ENCODE data around the gene VPS8. TPM values are rescaled to one million over a fixed set of nuclear protein-coding genes. Genes with fewer than 3 reads are reported as not detected.

Gene VPS8
- total and polyA plus RNA-seq, 9 of the 15 experiments (the other 6 are each of a cell fraction or from before 2014, with no cell fraction given): 7.2 to 41.0 (median 28.3) TPM

- ATAC-seq: no peak
- in situ Hi-C loops (cut with MboI): no loop called here
- FAIRE-seq: no peak
These were observed 254.3 kb downstream of the VPS8 start for GRCh38 chr3:185066251-185066650.

More at GRCh38 chr3:185066251-185066650, 254.3 kb downstream of the VPS8 start:
- Histone ChIP-seq H3K9me3 (replicated peaks; ENCODE audit: control insufficient read depth, insufficient read depth, low read depth, low read length) (no peaks in the 10 kb centered on the region), H3K79me2 (ENCODE audit: control insufficient read depth, insufficient read depth, low read length) (no peaks in the 10 kb centered on the region), H3K9ac (ENCODE audit: insufficient read depth in 1 of 2, low read depth in 2 of 2, low read length in 2 of 2) (no peak overlapping the region), H3K27me3 (ENCODE audit: control insufficient read depth in 2 of 2, insufficient read depth in 2 of 2, low read length in 2 of 2) (peaks cover 0 to 19% of the 10 kb centered on the region in 2 experiments; a peak in 2 of 5 replicates), H3K36me3 (ENCODE audit: control insufficient read depth, insufficient read depth, low read length) (no peaks in the 10 kb centered on the region), H3K4me1 (replicated peaks in 1 of 2; ENCODE audit: control insufficient read depth in 2 of 2, insufficient read depth in 2 of 2, low read length in 2 of 2) (peaks cover 4 to 19% of the 10 kb centered on the region in 2 experiments; a peak in 4 of 5 replicates), H3K27ac (ENCODE audit: extremely low read depth, low read depth, low read length) (no peak overlapping the region), H2AFZ (ENCODE audit: low read depth, low read length) (no peak overlapping the region), H3K4me2 (ENCODE audit: insufficient read depth, low read length) (no peak overlapping the region), H3K9me1 (ENCODE audit: control insufficient read depth, insufficient read depth, low read length) (peaks cover 3% of the 10 kb centered on the region), H3K4me3 (no peak overlapping the region), H4K20me1 (replicated peaks; ENCODE audit: control insufficient read depth, insufficient read depth, low read length) (no peaks in the 10 kb centered on the region)
- 4% methylated on average over 4 of the region's 4 CpGs for WGBS (ENCODE audit: insufficient coverage, low coverage, missing lambda C conversion rate)
- no peak for DNase-seq (ENCODE audit: extremely low read depth in 1 of 4, low spot score in 3 of 4)
- ChIA-PET CTCF (ENCODE audit: low intra/inter-chr PET ratio) (no interaction called here), POLR2A (no interaction called here)
- no TSS peak for BruUV-seq (replicated peaks)
- no peak for TF ChIP-seq NFE2 (IDR thresholded peaks at IDR 0.05; ENCODE audit: low read depth)
- no peak for TF ChIP-seq NCOR1 (IDR thresholded peaks at IDR 0.05)
- TF ChIP-seq XRCC3 (IDR thresholded peaks at IDR 0.05): no peak
- TF ChIP-seq MECOM (CRISPR knock-in tag; IDR thresholded peaks at IDR 0.05): no peak
- no peak for TF ChIP-seq EHMT2 (IDR thresholded peaks at IDR 0.05)
- TF ChIP-seq ZEB2 (IDR thresholded peaks at IDR 0.05): no peak
- no peak for TF ChIP-seq E2F5 (CRISPR knock-in tag; IDR thresholded peaks at IDR 0.05)
- TF ChIP-seq PYGO2 (tag; IDR thresholded peaks at IDR 0.05): no peak
- no peak for TF ChIP-seq DPF2 (IDR thresholded peaks at IDR 0.05)
- TF ChIP-seq ZBTB26 (CRISPR knock-in tag; IDR thresholded peaks at IDR 0.05): no peak
- no peak for TF ChIP-seq CEBPB (tag; IDR thresholded peaks at IDR 0.05)
- TF ChIP-seq ZNF197 (CRISPR knock-in tag; IDR thresholded peaks at IDR 0.05; ENCODE audit: low read depth): no peak
- TF ChIP-seq SNRNP70 (optimal IDR thresholded peaks at IDR 0.05; ENCODE audit: low read depth, low read length): no peak
- no peak for TF ChIP-seq ZNF77 (CRISPR knock-in tag; IDR thresholded peaks at IDR 0.05)
- TF ChIP-seq ZNF551 (CRISPR knock-in tag; IDR thresholded peaks at IDR 0.05): no peak
- TF ChIP-seq HNRNPLL (IDR thresholded peaks at IDR 0.05; ENCODE audit: low read depth, low read length, poor library complexity, severe bottlenecking): no peak
- TF ChIP-seq YY1 (IDR thresholded peaks at IDR 0.05; ENCODE audit: borderline replicate concordance in 1 of 3, control insufficient read depth in 1 of 3, extremely low read depth in 1 of 3, insufficient read depth in 3 of 3, insufficient read length in 1 of 3, insufficient replicate concordance in 2 of 3, low read depth in 1 of 3, low read length in 2 of 3): no peak
- TF ChIP-seq SRSF7 (optimal IDR thresholded peaks at IDR 0.05; ENCODE audit: low read depth, low read length): no peak
- intact Hi-C loops (cut with micrococcal nuclease): no loop called here

All from K562 (cell line).